ENCODE results near the gene PDLIM7. TPM values are rescaled to one million over a fixed set of nuclear protein-coding genes. Genes with fewer than 3 reads are reported as not detected.

PDLIM7 gene
- total and polyA plus RNA-seq, 2 donors (not counting 3 experiments of a cell fraction or from before 2014, with no cell fraction given), result 314 to 318 TPM

GRCh38 chr5:177531209-177531940 lies 34.0 kb upstream of the PDLIM7 start:
- dilution Hi-C loops (cut with MboI; ENCODE audit: extremely low pct_ligation_motif_present, low sequenced_read_pairs) (no loop called here), intact Hi-C loops (cut with micrococcal nuclease) (no loop called here)
- FAIRE-seq (no peak), DNase-seq (ENCODE audit: low read depth, low spot score) (no peak)
- peaks cover 12 to 59% of the 10 kb centered on the region in 2 experiments for H3K36me3 ChIP-seq (ENCODE audit: control insufficient read depth in 2 of 2, extremely low read depth in 1 of 2, insufficient read depth in 2 of 2, low read length in 2 of 2)
- H3K4me2 ChIP-seq (ENCODE audit: insufficient read depth, low read length), result no peak overlapping the region
- ChIA-PET CTCF (no interaction called here), POLR2A (interaction anchor here (0.6 kb wide), 1 partner anchor 15 kb away, joined by 6 read pairs; no protein-coding TSS in a partner anchor)
- no peaks in the 10 kb centered on the region for H3K9me3 ChIP-seq (replicated peaks; ENCODE audit: control insufficient read depth, insufficient read depth, low read length)
- TF ChIP-seq EZH2 (IDR thresholded peaks at IDR 0.05; ENCODE audit: borderline replicate concordance, low read depth, low read length, severe bottlenecking), result no peak
- H3K9ac ChIP-seq (replicated peaks; ENCODE audit: extremely low read depth, insufficient read depth, low read length), result no peak overlapping the region
- no peaks in the 10 kb centered on the region for H3K79me2 ChIP-seq (ENCODE audit: control insufficient read depth, insufficient read depth, low read length)
- no peak overlapping the region for H2AFZ ChIP-seq (ENCODE audit: low read depth, low read length)
- H3K9me1 ChIP-seq (replicated peaks; ENCODE audit: control insufficient read depth, extremely low read depth, insufficient read depth, low read length), result no peaks in the 10 kb centered on the region
- H3K4me3 ChIP-seq (replicated peaks in 1 of 3; ENCODE audit: insufficient read depth in 1 of 3, low read depth in 1 of 3, low read length in 3 of 3), result no peak overlapping the region
- no TSS peak for BruUV-seq (replicated peaks)
- no peaks in the 10 kb centered on the region for H4K20me1 ChIP-seq (replicated peaks; ENCODE audit: control insufficient read depth, extremely low read depth, insufficient read depth, low read length)
- H3K27me3 ChIP-seq (ENCODE audit: control insufficient read depth in 2 of 2, insufficient read depth in 2 of 2, low read length in 2 of 2), result no peaks in the 10 kb centered on the region
- no peaks in the 10 kb centered on the region for H3K4me1 ChIP-seq (ENCODE audit: control insufficient read depth, extremely low read depth, insufficient read depth, low read length)
- H3K27ac ChIP-seq (ENCODE audit: insufficient read depth, low read depth, low read length), result no peak overlapping the region

- no peak for FAIRE-seq
- Histone ChIP-seq H3K9ac (replicated peaks; ENCODE audit: extremely low read depth, insufficient read depth, low read length) (no peak overlapping the region), H3K27ac (ENCODE audit: insufficient read depth, low read depth, low read length) (no peak overlapping the region), H3K27me3 (ENCODE audit: control insufficient read depth in 2 of 2, insufficient read depth in 2 of 2, low read length in 2 of 2) (no peaks in the 10 kb centered on the region), H3K9me3 (replicated peaks; ENCODE audit: control insufficient read depth, insufficient read depth, low read length) (no peaks in the 10 kb centered on the region), H3K36me3 (ENCODE audit: control insufficient read depth in 2 of 2, extremely low read depth in 1 of 2, insufficient read depth in 2 of 2, low read length in 2 of 2) (peaks cover 16 to 56% of the 10 kb centered on the region in 2 experiments), H4K20me1 (replicated peaks; ENCODE audit: control insufficient read depth, extremely low read depth, insufficient read depth, low read length) (no peaks in the 10 kb centered on the region), H2AFZ (ENCODE audit: low read depth, low read length) (no peak overlapping the region), H3K79me2 (ENCODE audit: control insufficient read depth, insufficient read depth, low read length) (no peaks in the 10 kb centered on the region), H3K9me1 (replicated peaks; ENCODE audit: control insufficient read depth, extremely low read depth, insufficient read depth, low read length) (no peaks in the 10 kb centered on the region), H3K4me2 (ENCODE audit: insufficient read depth, low read length) (no peak overlapping the region), H3K4me3 (replicated peaks in 1 of 3; ENCODE audit: insufficient read depth in 1 of 3, low read depth in 1 of 3, low read length in 3 of 3) (no peak overlapping the region), H3K4me1 (ENCODE audit: control insufficient read depth, extremely low read depth, insufficient read depth, low read length) (no peaks in the 10 kb centered on the region)
- ChIA-PET POLR2A (interaction anchor here (0.6 kb wide), 1 partner anchor 16 kb away, joined by 6 read pairs; no protein-coding TSS in a partner anchor), CTCF (no interaction called here)
- dilution Hi-C loops (cut with MboI; ENCODE audit: extremely low pct_ligation_motif_present, low sequenced_read_pairs), result no loop called here
- no TSS peak for BruUV-seq (replicated peaks)
- intact Hi-C loops (cut with micrococcal nuclease), result no loop called here
- TF ChIP-seq JUN (IDR thresholded peaks at IDR 0.05; ENCODE audit: borderline replicate concordance, insufficient read depth, insufficient read length, low read depth) (no peak), POLR2AphosphoS5 (IDR thresholded peaks at IDR 0.05; ENCODE audit: insufficient read depth, low read depth, low read length) (no peak), CTCF (IDR thresholded peaks at IDR 0.05; ENCODE audit: extremely low read depth in 1 of 2, insufficient read depth in 1 of 2, low read depth in 1 of 2, low read length in 2 of 2) (no peak), POLR2A (IDR thresholded peaks at IDR 0.05; ENCODE audit: low read depth, low read length) (no peak), MAX (IDR thresholded peaks at IDR 0.05; ENCODE audit: insufficient read depth, insufficient read length) (no peak), EZH2 (IDR thresholded peaks at IDR 0.05; ENCODE audit: borderline replicate concordance, low read depth, low read length, severe bottlenecking) (no peak), GATA2 (IDR thresholded peaks at IDR 0.05; ENCODE audit: insufficient read depth, insufficient read length, low read depth, low read length) (no peak), FOS (IDR thresholded peaks at IDR 0.05; ENCODE audit: borderline replicate concordance, insufficient read depth, low read length) (no peak), MYC (IDR thresholded peaks at IDR 0.05; ENCODE audit: low read depth, low read length) (no peak)
- DNase-seq (ENCODE audit: low read depth, low spot score), result no peak
These were observed 33.2 kb upstream of the PDLIM7 start for GRCh38 chr5:177530638-177531037.
